Kidney capillary endothelial cell (primary cell): ENCODE results near the gene OASL.

Source experiments
- DNase-seq: peaks from one replicate; pipeline ENCODE4 v3.0.0-alpha.2; 2018; ENCODE audit warnings: low spot score

Gene OASL

DNA sequence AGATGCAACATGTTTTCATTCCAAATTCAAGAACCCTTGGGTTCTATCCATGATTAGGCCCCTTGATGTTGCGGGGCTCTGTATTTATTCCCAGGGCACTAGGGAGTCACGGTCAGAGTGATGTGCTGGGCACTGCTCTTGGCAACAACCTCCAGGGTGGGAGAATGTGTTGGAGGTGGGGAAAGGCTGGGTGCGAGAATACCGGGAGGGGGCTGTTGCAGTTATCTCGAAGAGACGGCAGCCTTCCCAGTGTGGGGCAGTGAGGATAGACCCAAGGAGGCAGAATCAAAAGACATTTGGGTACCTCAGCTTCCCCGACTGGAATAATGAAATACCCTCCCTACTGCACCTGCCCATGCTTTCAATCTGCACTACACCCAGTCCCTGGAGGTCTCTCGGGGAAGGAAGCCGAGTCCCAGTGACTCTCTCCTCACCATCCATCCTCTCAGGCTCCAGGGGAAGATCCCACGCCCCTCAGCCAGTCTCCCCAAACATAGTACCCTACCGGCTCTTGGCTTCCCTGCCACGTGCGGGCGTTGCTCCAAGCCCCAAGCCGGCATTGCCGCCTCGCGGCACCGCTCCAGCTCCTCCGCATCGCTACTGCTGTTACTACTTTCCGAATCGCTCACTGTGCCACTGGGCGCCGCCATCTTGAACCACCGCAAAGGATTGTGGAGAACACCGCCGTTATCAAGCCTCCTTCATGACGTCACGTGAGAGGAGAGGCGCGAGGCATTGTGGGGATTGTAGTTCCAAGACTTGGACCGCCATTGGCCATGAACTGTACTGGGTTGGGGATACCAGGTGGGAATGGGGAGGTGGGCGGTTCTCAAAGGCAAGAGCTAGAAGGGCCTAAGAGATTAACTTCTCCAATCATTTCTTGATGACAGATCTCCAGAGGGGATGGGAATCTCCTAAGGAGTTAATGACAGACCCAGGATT, 22.9 kb downstream of the OASL start, which contains the start of gene C12orf43:
Gene C12orf43 (minus strand): TSS at position 663 of the 942 bp plus-strand sequence. CDS start 13 bp downstream, at position 650.
- peak; percentile 87 for DNase-seq

DNA sequence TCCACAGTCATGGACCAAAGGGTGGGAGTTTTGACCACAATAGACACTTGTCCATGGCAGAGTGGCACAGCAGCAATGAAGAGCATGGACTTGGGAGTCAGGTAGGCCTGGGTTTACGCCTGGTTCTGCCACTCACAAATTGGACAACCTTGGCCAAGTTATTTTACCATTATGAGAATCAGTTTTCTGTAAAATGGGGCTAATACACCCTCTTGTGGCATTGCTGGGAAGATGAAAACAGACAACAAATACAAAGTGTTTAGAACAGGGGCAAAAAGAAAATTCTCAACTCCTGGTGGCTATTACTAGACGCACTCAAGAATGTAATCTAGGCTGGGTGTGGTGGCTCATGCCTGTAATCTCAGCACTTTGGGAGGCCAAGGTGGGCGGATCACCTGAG, 25.3 kb downstream of the OASL start:
- DNase-seq: no peak

DNA sequence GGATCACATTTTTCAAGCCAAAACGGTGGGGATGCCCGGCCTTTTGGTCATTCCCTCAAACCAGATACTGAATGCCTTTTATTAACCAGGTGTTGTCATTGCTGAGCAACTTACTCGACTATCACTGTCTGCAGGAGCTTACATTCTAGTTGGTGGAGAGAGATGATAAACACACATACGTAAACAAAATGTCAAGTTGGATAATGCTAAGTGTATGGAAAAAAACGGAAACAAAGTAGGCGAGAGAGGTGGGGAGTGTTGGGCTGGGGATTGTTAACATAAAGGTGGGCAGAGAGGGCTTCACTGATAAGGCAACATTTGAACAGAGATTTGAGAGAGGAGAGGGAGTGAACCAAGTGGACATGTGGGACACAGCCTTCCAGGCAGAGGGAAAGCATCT, 27.2 kb downstream of the OASL start:
- DNase-seq: no peak

DNA sequence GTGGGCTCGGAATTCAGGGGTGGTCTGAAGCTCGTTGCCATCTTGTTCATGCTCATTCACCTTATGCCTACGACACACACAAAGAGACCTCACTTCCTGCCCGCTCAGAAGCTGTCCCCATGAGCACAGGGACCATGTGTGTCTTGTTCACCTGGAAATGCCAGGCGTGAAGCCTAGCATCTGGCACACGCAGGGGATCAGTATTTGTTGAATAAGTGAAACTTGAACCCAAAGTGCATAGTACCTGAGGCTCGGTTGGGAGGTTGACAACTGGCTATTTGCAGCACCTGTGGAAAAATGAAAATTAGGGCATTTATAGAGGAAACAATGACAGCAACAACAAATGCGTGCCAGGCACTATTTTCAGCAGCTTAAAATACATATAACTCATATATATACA, 28.2 kb downstream of the OASL start:
- no peak for DNase-seq

DNA sequence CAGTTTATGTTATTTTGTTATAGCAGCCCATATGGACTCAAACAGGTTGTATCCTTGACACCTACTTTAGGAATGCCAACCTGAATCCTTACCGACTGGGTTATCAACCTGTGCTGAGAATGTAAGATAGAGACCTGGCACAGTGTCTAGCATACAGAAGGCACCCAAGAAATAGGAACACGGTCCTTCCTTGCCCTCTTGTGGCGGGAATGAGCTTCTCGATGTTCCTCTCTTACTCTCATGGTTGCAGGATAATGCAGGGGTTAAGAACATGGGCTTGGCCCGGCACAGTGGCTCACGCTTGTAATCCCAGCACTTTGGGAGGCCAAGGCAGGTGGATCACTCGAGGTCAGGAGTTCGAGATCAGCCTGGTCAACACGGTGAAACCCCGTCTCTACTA, 29.3 kb downstream of the OASL start:
- no peak for DNase-seq

DNA sequence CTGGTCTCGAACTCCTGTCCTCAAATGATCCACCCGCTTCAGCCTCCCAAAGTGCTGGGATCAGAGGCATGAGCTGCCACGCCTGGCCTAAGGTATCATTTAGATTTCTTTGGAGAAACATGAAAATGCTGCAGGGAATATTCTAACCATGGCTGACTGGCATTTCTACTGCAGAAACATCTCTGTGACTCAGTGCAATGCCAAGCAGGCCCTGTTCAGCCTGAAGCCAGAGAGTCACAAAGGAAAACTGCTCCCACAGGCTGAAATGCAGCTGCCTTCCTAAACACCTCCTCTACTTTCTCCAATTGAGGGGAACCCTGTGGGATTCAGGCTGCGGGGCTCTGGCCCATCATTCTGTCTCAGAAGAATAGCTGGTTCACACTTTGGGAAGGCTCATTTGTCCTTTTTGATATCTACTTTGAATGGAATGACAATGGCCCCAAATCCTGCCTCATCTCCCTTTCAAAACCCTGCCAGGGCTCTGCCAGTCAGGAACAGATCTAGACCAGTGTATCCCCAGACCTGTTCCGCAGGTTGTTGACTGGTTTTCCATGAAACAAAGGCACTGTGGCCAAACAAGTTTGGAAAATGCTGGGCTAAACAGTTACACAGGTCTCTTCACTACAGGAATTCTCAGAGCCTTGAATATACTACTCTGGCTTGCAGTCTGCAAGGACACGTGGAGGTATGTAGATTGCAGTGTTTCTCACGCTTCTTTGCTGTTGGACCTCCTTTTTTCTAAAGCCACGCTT, 30.5 kb downstream of the OASL start:
- no peak for DNase-seq

DNA sequence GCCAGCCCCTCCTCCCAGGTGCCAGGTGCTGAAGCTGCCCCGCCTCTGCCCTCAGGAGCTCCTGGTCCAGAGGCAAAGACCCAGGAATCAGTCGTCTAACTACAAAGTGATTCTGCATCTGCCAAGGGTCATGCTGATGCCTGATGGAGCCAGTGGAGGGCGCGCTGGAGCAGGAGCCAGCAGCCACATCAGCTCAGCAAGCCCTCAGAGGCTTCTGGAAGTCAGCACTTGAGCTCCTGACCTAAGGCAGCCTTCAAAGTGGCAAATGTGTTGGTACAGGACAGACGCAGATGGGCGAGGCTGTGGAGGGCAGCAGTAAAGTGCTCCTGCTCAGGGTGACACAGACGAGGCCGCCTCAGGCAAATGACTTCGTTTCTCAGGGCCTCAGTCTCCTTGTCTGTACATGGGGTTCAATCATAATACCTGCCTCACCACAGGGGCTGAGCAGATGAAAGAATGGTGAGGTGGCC, 33.7 kb downstream of the OASL start:
- peak; percentile 44 for DNase-seq

DNA sequence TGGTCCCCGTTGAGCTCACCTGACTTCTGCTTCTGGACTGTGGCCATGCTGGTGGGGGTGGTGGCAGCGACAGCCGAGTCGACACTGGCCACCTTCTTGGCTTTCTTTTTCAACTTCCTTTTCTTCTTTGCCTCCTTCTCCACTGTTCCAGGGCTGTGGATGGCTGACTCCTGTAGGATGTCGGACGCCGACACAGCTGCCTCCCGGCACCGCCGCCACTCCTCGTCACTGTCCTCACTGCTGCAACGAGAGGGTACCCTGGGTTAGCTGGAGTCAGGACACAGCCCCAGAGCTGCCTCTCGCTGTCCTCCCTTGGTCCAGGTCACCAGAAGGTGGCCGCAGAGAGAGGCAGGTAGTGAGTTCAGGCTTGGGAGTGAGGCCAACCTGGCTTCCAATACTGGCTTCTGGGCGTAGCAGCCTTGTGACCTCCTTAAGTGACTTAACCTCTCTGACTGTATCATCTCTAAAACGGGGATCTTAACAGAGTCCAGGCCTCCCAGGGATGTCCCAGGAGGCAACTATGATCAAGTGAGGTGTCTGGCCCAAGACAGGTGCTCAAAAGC, 34.7 kb downstream of the OASL start:
- no peak for DNase-seq

DNA sequence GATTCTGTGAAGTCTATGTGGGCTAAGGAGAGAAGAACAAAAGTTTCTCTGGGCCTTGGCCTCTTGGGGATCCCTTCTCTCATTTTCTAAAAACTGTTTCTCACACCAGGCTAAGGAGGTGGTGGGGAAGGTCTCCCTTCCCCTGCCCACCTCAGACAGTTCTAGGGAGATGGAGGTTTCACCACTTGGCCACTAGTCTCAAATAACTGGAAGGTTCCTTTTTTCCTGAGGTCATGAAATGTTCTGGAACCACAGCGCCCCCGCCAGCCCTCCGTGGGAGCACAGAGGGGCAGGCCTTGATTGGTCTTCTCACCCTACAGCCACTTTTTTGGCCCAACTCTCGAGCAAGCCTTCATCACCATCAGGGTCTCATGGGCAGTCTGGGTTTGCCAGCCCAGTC, 35.4 kb downstream of the OASL start:
- no peak for DNase-seq

DNA sequence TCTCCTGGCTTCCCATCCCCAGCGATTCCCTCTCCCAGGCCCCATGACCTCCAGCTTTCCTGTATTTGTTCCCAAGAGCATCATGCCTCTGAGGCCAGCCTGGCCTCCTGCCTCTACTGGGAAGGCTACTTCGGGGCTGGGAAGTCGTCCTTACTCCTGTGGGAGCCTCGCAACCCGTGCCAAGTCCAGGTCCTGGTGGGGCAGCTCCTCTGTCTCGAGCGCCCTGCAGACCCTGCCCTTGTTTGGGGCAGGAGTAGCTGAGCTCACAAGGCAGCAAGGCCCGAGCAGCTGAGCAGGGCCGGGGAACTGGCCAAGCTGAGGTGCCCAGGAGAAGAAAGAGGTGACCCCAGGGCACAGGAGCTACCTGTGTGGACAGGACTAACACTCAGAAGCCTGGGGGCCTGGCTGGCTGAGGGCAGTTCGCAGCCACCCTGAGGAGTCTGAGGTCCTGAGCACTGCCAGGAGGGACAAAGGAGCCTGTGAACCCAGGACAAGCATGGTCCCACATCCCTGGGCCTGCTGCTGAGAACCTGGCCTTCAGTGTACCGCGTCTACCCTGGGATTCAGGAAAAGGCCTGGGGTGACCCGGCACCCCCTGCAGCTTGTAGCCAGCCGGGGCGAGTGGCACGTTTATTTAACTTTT, 37.1 kb downstream of the OASL start:
- DNase-seq: no peak

DNA sequence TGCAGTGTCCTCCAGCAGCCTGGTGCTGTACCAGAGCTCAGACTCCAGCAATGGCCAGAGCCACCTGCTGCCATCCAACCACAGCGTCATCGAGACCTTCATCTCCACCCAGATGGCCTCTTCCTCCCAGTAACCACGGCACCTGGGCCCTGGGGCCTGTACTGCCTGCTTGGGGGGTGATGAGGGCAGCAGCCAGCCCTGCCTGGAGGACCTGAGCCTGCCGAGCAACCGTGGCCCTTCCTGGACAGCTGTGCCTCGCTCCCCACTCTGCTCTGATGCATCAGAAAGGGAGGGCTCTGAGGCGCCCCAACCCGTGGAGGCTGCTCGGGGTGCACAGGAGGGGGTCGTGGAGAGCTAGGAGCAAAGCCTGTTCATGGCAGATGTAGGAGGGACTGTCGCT, 38.0 kb downstream of the OASL start:
- DNase-seq: no peak

DNA sequence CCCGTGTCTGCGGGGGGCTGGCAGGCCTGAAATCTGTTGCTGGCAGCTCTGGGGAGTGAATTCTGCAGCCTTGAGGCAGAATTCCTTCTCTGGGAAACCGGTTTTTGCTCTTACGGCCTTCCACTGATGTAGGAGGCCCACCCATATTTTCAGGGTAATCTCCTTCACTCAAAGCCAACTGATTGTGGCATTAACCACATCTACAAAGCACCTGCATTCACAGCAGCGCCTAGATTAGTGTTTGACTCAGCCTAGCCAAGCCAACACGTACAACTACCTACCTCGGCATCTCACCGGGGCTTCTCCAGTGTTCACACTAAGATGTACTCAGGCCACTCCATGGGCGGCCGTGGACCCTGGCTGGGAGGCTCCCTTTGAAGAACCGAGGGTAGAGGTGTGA, 38.5 kb downstream of the OASL start:
- no peak for DNase-seq

DNA sequence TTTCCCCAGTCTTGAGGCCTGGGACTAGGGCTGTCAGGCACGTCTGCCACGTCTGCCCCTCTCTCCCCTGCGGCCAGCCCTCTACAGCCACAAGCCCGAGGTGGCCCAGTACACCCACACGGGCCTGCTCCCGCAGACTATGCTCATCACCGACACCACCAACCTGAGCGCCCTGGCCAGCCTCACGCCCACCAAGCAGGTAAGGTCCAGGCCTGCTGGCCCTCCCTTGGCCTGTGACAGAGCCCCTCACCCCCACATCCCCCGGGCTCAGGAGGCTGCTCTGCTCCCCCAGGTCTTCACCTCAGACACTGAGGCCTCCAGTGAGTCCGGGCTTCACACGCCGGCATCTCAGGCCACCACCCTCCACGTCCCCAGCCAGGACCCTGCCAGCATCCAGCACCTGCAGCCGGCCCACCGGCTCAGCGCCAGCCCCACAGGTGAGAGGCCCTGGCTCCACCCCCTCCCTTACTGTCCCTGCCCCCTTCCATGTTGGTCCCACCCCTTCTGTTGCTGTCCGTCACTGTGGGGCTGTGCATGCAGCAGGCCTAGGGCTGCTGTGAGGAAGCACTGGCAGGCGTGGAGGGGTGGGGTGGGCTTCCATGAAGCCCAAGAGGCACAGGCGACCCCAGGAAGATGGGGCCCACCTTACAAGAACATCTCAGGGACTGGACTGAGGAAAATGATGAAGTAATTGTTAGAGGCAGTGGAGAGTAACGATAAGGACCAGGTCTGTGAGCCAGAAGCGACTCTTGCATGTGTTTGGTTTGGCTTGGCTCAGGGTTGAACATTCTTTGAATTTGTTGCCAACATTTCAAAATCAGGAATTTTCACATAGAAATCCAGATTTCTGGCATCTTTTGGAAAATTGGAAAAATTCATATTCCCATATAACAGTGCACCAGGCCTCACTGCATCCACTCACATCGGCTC, 39.6 kb downstream of the OASL start:
- no peak for DNase-seq

DNA sequence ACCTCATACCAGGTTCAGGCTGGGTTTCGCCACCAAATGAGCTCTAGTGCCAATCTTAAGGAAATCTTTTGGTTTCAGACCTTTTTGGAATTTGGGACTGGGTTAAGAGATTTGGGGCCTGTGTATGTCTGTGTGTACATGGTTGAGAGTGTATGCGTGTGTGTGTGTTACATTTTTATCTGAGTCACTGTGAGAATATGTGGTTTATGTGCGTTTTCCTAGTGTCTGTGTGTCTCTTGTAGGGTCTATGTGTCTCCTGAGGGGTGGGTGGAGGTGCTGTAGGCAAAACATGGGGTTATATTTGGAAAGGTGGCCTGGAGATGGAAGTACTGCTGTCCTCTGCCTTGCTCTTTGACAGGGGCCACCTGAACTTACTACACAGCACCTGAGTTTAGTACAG, 40.6 kb downstream of the OASL start:
- no peak for DNase-seq

DNA sequence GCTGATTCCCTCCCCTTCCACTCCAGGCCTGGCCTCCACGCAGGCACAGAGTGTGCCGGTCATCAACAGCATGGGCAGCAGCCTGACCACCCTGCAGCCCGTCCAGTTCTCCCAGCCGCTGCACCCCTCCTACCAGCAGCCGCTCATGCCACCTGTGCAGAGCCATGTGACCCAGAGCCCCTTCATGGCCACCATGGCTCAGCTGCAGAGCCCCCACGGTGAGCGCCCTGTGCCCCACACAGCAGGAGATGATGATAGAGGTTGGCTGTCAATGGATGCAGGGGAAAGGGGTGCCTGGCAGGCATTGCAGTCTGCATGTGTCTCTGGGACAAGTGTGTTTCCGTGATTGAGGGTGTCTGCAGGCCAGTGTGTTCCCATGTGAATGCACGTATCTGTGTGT, 41.6 kb downstream of the OASL start:
- DNase-seq: no peak

DNA sequence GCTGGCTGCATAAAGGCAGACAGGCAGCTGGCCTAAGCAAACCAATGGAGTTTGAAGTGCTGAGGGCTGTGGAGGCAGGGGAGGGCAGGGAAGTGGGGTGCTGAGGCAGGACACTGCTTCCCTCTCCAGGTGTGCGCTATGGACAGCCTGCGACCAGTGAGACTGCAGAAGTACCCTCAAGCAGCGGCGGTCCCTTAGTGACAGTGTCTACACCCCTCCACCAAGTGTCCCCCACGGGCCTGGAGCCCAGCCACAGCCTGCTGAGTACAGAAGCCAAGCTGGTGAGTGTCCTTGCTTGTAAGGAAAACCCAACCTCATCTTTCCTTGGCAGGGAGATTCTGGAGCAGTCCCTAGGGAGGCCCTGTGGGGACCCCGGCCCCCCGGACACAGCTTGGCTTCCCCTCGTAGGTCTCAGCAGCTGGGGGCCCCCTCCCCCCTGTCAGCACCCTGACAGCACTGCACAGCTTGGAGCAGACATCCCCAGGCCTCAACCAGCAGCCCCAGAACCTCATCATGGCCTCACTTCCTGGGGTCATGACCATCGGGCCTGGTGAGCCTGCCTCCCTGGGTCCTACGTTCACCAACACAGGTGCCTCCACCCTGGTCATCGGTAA, 42.8 kb downstream of the OASL start:
- DNase-seq: no peak

DNA sequence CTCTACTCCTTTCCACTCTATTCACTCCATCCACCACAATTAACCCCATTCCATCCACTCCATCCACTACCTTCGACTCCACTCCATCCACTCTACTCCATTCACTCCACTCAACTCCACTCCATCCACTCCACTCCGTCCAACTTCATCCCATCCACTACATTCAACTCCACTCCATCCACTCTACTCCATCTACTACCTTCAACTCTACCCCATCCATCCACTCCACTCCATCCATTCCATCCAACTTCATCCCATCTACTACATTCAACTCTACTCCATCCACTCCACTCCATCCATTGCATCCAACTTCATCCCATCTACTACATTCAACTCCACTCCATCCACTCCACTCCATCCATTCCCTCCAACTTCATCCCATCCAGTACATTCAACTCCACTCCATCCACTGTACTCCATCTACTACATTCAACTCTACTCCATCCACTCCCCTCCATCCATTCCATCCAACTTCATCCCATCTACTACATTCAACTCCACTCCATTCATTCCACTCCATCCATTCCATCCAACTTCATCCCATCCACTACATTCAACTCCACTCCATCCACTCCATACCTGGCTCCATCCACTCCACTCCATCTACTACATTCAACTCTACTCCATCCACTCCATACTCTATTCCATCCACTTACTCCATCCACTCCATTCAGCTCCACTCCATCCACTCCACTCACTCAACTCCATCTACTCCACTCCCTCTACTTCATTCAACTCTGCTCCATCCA, 44.3 kb downstream of the OASL start:
- DNase-seq: no peak

DNA sequence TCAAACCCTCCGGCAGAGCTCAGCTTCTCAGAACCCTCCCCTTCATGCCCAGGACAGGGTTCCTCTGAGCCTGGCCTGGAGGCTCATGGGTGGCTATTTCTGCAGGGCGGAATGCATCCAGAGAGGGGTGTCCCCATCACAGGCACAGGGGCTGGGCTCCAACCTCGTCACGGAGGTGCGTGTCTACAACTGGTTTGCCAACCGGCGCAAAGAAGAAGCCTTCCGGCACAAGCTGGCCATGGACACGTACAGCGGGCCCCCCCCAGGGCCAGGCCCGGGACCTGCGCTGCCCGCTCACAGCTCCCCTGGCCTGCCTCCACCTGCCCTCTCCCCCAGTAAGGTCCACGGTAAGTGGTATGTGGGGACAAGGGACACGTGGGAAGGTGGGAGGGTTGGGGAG, 45.0 kb downstream of the OASL start:
- DNase-seq: no peak

DNA sequence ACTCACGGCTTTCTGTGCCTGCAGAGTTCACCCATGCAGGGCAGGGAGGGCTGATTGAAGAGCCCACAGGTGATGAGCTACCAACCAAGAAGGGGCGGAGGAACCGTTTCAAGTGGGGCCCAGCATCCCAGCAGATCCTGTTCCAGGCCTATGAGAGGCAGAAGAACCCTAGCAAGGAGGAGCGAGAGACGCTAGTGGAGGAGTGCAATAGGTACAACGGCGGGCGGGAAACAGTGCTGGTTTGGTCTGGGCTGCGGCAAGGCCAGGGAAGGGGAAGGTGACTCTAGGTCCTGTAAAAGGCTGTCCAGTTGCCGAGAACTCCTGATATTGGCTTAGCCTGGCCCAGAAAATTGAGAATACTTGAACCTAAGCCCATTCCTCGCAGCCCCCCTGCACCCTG, 45.5 kb downstream of the OASL start:
- no peak for DNase-seq

DNA sequence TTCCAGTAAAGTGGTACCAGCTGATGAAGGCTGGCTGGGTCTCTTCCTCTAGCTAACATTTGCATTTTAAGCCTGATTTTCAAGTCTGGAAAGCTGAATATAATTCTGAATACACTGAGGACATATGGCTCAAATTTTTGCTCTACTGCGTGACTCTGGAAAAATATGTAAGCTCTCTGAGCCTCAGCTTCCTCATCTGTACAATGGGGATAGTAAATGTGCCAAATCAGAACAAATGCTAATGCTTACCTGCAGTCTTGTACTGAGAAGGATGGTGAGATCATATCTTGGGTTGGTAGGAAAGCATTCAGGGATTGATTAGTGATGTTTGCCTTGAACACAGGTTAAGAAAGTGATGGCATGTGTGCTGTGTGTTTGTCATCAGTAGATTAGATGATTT, 46.1 kb downstream of the OASL start:
- no peak for DNase-seq
